Activated CD8-positive, alpha-beta T cell treated with anti-CD3 and anti-CD28 coated beads for 36 hours (primary cell): ENCODE measurements around the gene SAMD4B. TPM values are rescaled to one million over a fixed set of nuclear protein-coding genes. Genes with fewer than 3 reads are reported as not detected.

Experiments
- ATAC-seq: fragments of 200-7000 bp; cut with Tn5 transposase; one replicate; pipeline ENCODE4 v1.10.0; 2021; ENCODE audit warnings: mild to moderate bottlenecking, moderate library complexity
- CTCF ChIA-PET: fragments of 350-600 bp; sonication (Branson Sonifier 250); formaldehyde crosslinking; loops from one replicate; lab custom pipeline; 2021; ENCODE audit warnings: antibody characterized with exemption; lab: Charles Lee
- POLR2A ChIA-PET: fragments of 350-600 bp; sonication (Branson Sonifier 250); formaldehyde crosslinking; loops from one replicate; lab custom pipeline; 2021; ENCODE audit warnings: antibody characterized with exemption; lab: Charles Lee
- DNase-seq: peaks from one replicate; pipeline ENCODE4 v3.0.0-alpha.2; 2020
- H3K27ac Mint-ChIP-seq: one replicate; pipeline ENCODE4 v1.8.0; 2021; ENCODE audit warnings: mild to moderate bottlenecking, mixed read lengths
- H3K27me3 Mint-ChIP-seq: one replicate; pipeline ENCODE4 v1.8.0; 2021; ENCODE audit warnings: mixed read lengths
- H3K36me3 Mint-ChIP-seq: one replicate; pipeline ENCODE4 v1.8.0; 2021; ENCODE audit warnings: low read depth, mixed read lengths
- H3K4me1 Mint-ChIP-seq: one replicate; pipeline ENCODE4 v1.8.0; 2021; ENCODE audit warnings: low read depth, mixed read lengths
- H3K4me3 Mint-ChIP-seq: one replicate; pipeline ENCODE4 v1.8.0; 2021; ENCODE audit warnings: mild to moderate bottlenecking, moderate library complexity, mixed read lengths
- H3K9me3 Mint-ChIP-seq: one replicate; pipeline ENCODE4 v1.8.0; 2021; ENCODE audit warnings: mixed read lengths
- CTCF ChIP-seq: fragments of 200-600 bp; IDR thresholded peaks from one replicate; pipeline ENCODE4 v1.8.0; 2022; ENCODE audit warnings: antibody characterized with exemption, mild to moderate bottlenecking
- intact Hi-C: fragments of 100-400 bp; cut with micrococcal nuclease; formaldehyde crosslinking; loops from one replicate; pipeline ENCODE4 v1.10.0; 2022
- total RNA-seq, 2 experiments: library from RNA; stranded (reverse); gene quantifications; one replicate each; pipeline ENCODE4 v1.2.3, GENCODE V29; 2021

The SAMD4B gene
- total RNA-seq, 2 experiments from 2014 or later: 35.5 to 37.1 TPM

DNA sequence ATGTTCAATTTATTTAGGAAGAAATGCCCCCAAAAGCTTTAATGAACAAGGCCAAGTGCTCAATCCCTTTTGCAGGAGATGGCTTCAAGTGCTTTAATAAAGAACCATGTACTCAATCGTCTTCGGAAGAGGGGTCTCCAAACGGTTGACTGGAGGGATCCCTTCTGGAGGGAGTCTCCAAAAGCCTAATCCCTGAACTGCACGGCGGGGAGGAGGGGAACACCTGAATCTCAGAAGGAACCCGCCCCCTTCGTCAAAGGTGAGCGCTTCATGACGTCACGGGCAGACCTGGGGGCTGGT, 48.2 kb downstream of the SAMD4B start:
- Mint-ChIP-seq H3K4me1 (peaks cover 37% of the 10 kb centered on the region), H3K27ac (peak overlapping the region; percentile 99), H3K36me3 (peaks cover 46% of the 10 kb centered on the region), H3K9me3 (no peaks in the 10 kb centered on the region), H3K27me3 (no peaks in the 10 kb centered on the region), H3K4me3 (peak overlapping the region; percentile 97)
- peak; percentile 88 for DNase-seq
- no peak for TF ChIP-seq CTCF
- ChIA-PET CTCF (interaction anchor here (1.0 to 2.1 kb wide), 6 partner anchors 11 to 55 kb away, joined by 3 to 17 read pairs (median 4); partner anchors contain the start of genes GMFG and SAMD4B), POLR2A (interaction anchor here (1.0 to 3.9 kb wide), 17 partner anchors 9 to 149 kb away, joined by 3 to 27 read pairs (median 5); partner anchors contain the start of genes GMFG, PLEKHG2, RPS16 and ZFP36)
- no peak for ATAC-seq
- intact Hi-C loops: loop anchor here (2.0 kb wide), 1 partner anchor 40 kb away; no protein-coding TSS in a partner anchor

DNA sequence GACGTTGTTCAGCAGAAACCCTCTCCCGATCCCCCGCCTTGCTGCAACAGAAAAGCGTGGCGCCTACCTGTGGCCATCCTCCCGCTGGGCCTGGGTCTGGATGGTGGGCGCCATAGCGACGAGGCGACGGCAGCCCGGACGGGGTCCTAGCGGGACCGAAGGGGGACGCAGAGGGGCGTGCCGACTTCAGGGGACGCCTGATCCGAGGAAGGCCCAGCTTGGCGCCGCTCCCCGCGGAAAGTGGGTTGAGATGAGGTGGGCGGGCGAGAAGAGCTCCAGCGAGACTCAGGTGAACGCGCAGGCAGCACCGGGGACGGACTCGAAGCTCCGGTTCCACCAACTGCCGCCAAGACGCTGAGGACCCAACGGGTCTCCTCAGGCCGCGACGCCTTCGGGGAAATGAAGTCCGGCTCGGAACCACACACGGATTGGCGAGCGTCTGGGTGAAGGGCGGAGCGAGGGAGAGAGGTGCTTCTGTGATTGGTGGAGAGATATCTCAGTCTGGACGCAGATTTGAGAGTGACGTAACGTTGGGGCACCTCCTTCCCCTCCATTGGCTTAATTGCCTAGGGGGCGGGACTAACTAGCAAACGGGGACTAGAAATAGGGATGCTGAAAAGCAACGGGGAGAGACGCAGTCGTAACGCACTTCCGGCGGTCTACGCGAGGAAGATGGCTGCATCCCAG, 48.7 kb downstream of the SAMD4B start, which contains the start of the genes MED29 and PAF1:
Gene MED29, plus strand, starts transcription at position 628 of the 687 bp plus-strand sequence. Its CDS starts 45 bp downstream, at position 673.
Gene PAF1, minus strand, starts transcription at position 356 of the 687 bp plus-strand sequence. Its CDS starts 242 bp downstream, at position 114.
- no peaks in the 10 kb centered on the region for H3K9me3 Mint-ChIP-seq
- intact Hi-C loops: loop anchor here (2.0 kb wide), 1 partner anchor 40 kb away; no protein-coding TSS in a partner anchor
- CTCF ChIA-PET: interaction anchor here (1.0 to 2.1 kb wide), 12 partner anchors 10 to 142 kb away, joined by 3 to 17 read pairs (median 4); partner anchors contain the start of genes EID2B, GMFG, PLEKHG2 and SAMD4B
- no peaks in the 10 kb centered on the region for H3K27me3 Mint-ChIP-seq
- peaks cover 37% of the 10 kb centered on the region for H3K4me1 Mint-ChIP-seq
- H3K36me3 Mint-ChIP-seq: peaks cover 47% of the 10 kb centered on the region
- peak within 1 kb of the TSS; percentile 97 for H3K4me3 Mint-ChIP-seq
- H3K27ac Mint-ChIP-seq: peak within 1 kb of the TSS; percentile 99
- no peak for TF ChIP-seq CTCF
- ATAC-seq (peak; percentile 94), DNase-seq (peak; percentile 98)
- POLR2A ChIA-PET: interaction anchor here (0.9 to 3.9 kb wide), 19 partner anchors 9 to 148 kb away, joined by 3 to 27 read pairs (median 5); partner anchors contain the start of genes GMFG, PLEKHG2, RPS16 and ZFP36

GRCh38 chr19:39397360-39398296, 55.4 kb downstream of the SAMD4B start:
- peak; percentile 92 for TF ChIP-seq CTCF
- ATAC-seq: peak; percentile 64
- H3K27me3 Mint-ChIP-seq: no peaks in the 10 kb centered on the region
- ChIA-PET POLR2A (interaction anchor here (0.6 to 9.9 kb wide), 13 partner anchors 10 to 253 kb away, joined by 3 to 80 read pairs (median 6); partner anchors contain the start of genes PLEKHG2, RPS16, SAMD4B and ZFP36), CTCF (interaction anchor here (0.6 to 8.5 kb wide), 18 partner anchors 10 to 184 kb away, joined by 3 to 153 read pairs (median 4); partner anchors contain the start of genes PLEKHG2, RPS16, SAMD4B and ZFP36)
- DNase-seq: peak; percentile 97
- peak overlapping the region; percentile 90 for H3K27ac Mint-ChIP-seq
- intact Hi-C loops: loop anchor here (1.0 kb wide), 1 partner anchor 15 kb away; the partner anchor contains the start of gene PLEKHG2
- H3K4me1 Mint-ChIP-seq: peaks cover 65% of the 10 kb centered on the region
- no peaks in the 10 kb centered on the region for H3K9me3 Mint-ChIP-seq
- peak overlapping the region; percentile 44 for H3K4me3 Mint-ChIP-seq
- H3K36me3 Mint-ChIP-seq: peaks cover 29% of the 10 kb centered on the region

DNA sequence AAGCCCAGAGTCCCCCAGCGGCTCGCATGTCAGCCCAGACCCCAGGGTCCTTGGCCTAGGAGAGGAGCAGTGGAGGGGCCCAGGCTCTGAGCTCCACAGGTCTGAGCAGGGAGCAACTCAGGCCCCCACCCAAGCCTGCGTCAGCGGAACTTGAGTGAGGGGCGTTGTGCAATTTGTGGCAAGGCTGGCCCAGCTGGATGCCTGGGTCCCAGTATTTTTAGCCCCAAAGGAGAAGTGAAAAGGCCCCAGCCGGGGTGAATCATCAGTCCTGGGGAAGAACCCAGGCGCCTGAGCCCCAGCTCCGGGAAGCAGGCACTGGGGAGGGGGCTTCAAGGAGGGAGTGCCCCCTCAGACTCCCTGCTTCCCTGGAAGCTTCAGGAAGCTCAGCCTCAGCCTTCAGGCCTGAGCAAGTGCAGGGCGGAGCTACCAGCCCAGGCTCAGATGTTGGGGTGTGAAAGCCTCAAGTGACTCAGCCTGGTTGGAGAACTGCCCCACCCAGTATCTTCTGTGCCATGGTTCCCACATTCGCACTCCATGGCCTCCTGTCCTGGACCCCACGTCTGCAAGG, 56.2 kb downstream of the SAMD4B start:
- Mint-ChIP-seq H3K4me3 (peak overlapping the region; percentile 44), H3K27ac (peak overlapping the region; percentile 90), H3K36me3 (peaks cover 28% of the 10 kb centered on the region), H3K27me3 (no peaks in the 10 kb centered on the region), H3K9me3 (no peaks in the 10 kb centered on the region), H3K4me1 (peaks cover 64% of the 10 kb centered on the region)
- peak; percentile 81 for DNase-seq
- no peak for TF ChIP-seq CTCF
- ATAC-seq: peak; percentile 29
- POLR2A ChIA-PET: interaction anchor here (0.6 to 9.9 kb wide), 13 partner anchors 9 to 254 kb away, joined by 3 to 80 read pairs (median 6); partner anchors contain the start of genes PLEKHG2, RPS16, SAMD4B and ZFP36
- CTCF ChIA-PET: interaction anchor here (0.6 to 8.5 kb wide), 18 partner anchors 9 to 185 kb away, joined by 3 to 153 read pairs (median 4); partner anchors contain the start of genes PLEKHG2, RPS16, SAMD4B and ZFP36
- intact Hi-C loops: no loop called here
